ENCODE measurements around the gene SUOX. TPM values are rescaled to one million over a fixed set of nuclear protein-coding genes. Genes with fewer than 3 reads are reported as not detected.

Gene SUOX
- total RNA-seq, 1 experiment from 2014 or later, result 20.7 TPM

GRCh38 chr12:56038022-56038655 lies 41.1 kb downstream of the SUOX start:
- CTCF ChIA-PET, result no interaction called here
- no TSS peak for BruUV-seq (replicated peaks)
- in situ Hi-C loops (cut with HindIII; ENCODE audit: low pct_unique_long_range_greater_than_20kb, low sequenced_read_pairs), result no loop called here

GRCh38 chr12:56040151-56040550 lies 43.1 kb downstream of the SUOX start:
- CTCF ChIA-PET, result interaction anchor here (0.6 to 0.8 kb wide), 4 partner anchors 43 to 293 kb away, joined by 3 to 7 read pairs (median 4); partner anchors contain the start of genes DNAJC14 and SUOX
- intact Hi-C loops (cut with micrococcal nuclease; ENCODE audit: unreplicated experiment), result loop anchor here (5.0 to 10.0 kb wide), 2 partner anchors 43 to 75 kb away; partner anchors contain the start of genes RPL41, SUOX and ZC3H10
- Histone ChIP-seq H3K4me3 (ENCODE audit: low read depth in 2 of 2, low read length in 2 of 2) (no peak overlapping the region), H3K27ac (ENCODE audit: low read length) (no peak overlapping the region), H3K36me3 (ENCODE audit: control insufficient read depth, insufficient read depth, low read length) (peaks cover 23% of the 10 kb centered on the region), H3K9me3 (ENCODE audit: control insufficient read depth, insufficient read depth, low read depth, low read length) (no peaks in the 10 kb centered on the region), H3K4me1 (ENCODE audit: control insufficient read depth, insufficient read depth, low read length) (0 out of 2 replicates have a peak, but pooled peaks cover 6% of the 10 kb centered on the region), H3K27me3 (ENCODE audit: control insufficient read depth, insufficient read depth, low read length) (no peaks in the 10 kb centered on the region)
- POLR2A ChIA-PET, result no interaction called here
- no peak for DNase-seq (ENCODE audit: low read depth, low spot score)
- ATAC-seq, result no peak
- in situ Hi-C loops (cut with HindIII; ENCODE audit: low pct_unique_long_range_greater_than_20kb, low sequenced_read_pairs), result no loop called here
- TF ChIP-seq CTCF (IDR thresholded peaks at IDR 0.05), result no peak
- TF ChIP-seq TCF7L2 (IDR thresholded peaks at IDR 0.05; ENCODE audit: low read depth, low read length), result no peak
- TF ChIP-seq POLR2AphosphoS5 (IDR thresholded peaks at IDR 0.05; ENCODE audit: low read depth, low read length), result no peak
- no peak for TF ChIP-seq REST (IDR thresholded peaks at IDR 0.05; ENCODE audit: insufficient read depth in 1 of 2, low read depth in 2 of 2, low read length in 1 of 2)
- no peak for TF ChIP-seq SIN3A (IDR thresholded peaks at IDR 0.05; ENCODE audit: borderline replicate concordance, insufficient read depth, low read depth, low read length)
- BruUV-seq (replicated peaks), result no TSS peak

More at GRCh38 chr12:56038022-56038655, 41.1 kb downstream of the SUOX start:
- H3K36me3 ChIP-seq (ENCODE audit: control insufficient read depth, insufficient read depth, low read length), result peaks cover 7% of the 10 kb centered on the region
- TF ChIP-seq SIN3A (IDR thresholded peaks at IDR 0.05; ENCODE audit: borderline replicate concordance, insufficient read depth, low read depth, low read length), result no peak
- no peak for TF ChIP-seq TCF7L2 (IDR thresholded peaks at IDR 0.05; ENCODE audit: low read depth, low read length)
- TF ChIP-seq POLR2AphosphoS5 (IDR thresholded peaks at IDR 0.05; ENCODE audit: low read depth, low read length), result no peak
- TF ChIP-seq CTCF (IDR thresholded peaks at IDR 0.05), result no peak
- no peaks in the 10 kb centered on the region for H3K9me3 ChIP-seq (ENCODE audit: control insufficient read depth, insufficient read depth, low read depth, low read length)
- intact Hi-C loops (cut with micrococcal nuclease; ENCODE audit: unreplicated experiment), result no loop called here
- POLR2A ChIA-PET, result no interaction called here
- ATAC-seq, result no peak
- DNase-seq (ENCODE audit: low read depth, low spot score), result no peak
- no peaks in the 10 kb centered on the region for H3K27me3 ChIP-seq (ENCODE audit: control insufficient read depth, insufficient read depth, low read length)
- H3K4me1 ChIP-seq (ENCODE audit: control insufficient read depth, insufficient read depth, low read length), result 0 out of 2 replicates have a peak, but pooled peaks cover 2% of the 10 kb centered on the region
- no peak overlapping the region for H3K27ac ChIP-seq (ENCODE audit: low read length)
- H3K4me3 ChIP-seq (ENCODE audit: low read depth in 2 of 2, low read length in 2 of 2), result no peak overlapping the region

Data from Panc1 (cell line).